A549 (cell line): Measurements from ENCODE around the gene GAP43. TPM values are rescaled to one million over a fixed set of nuclear protein-coding genes. Genes with fewer than 3 reads are reported as not detected.
A peak's percentile ranks its signal among the peaks of the same experiment; 100 is the strongest.

Experiments used
- ATAC-seq, 2 experiments: fragments of 200-7000 bp in 1 of 2; fragments of >200 bp in 1 of 2; cut with Nextera tagmentation in 1 of 2; cut with Tn5 transposase in 1 of 2; 3 replicates each; pipeline versions ENCODE4 v1.8.0 to v1.9.1; 2018 to 2020; ENCODE audit warnings: mild to moderate bottlenecking in 1 of 2, moderate library complexity in 1 of 2
- CTCF ChIA-PET: fragments of 300-600 bp; sonication (Branson Sonifier 250); formaldehyde crosslinking; extraction: SDS; loops from one replicate; lab custom pipeline; 2021; ENCODE audit warnings: antibody characterized with exemption, inconsistent platforms; lab: Yijun Ruan, JAX
- POLR2A ChIA-PET: fragments of 350-600 bp; formaldehyde crosslinking; extraction: SDS; loops from one replicate; lab custom pipeline; 2021; ENCODE audit warnings: antibody characterized with exemption, inconsistent platforms; lab: Yijun Ruan, JAX
- DNase-seq, 2 experiments: peaks; one replicate each; pipeline versions ENCODE4 v3.0.0 to v3.0.0-alpha.2; 2011 to 2016; ENCODE audit warnings: low read depth in 1 of 2, low spot score in 1 of 2
- FAIRE-seq: peaks from 2 replicates; lab custom pipeline; 2011; peaks lifted over from hg19 to GRCh38; lab: Jason Lieb, UNC
- H3K27ac ChIP-seq, 2 experiments: fragments of >200 bp; sonication (Bioruptor Twin); formaldehyde crosslinking; 3 replicates each; pipeline ENCODE4 v1.5.1; 2016 to 2017
- H3K4me1 ChIP-seq: fragments of >200 bp; sonication (Bioruptor Twin); formaldehyde crosslinking; 3 replicates; pipeline ENCODE4 v1.6.1; 2016
- H3K4me2 ChIP-seq: fragments of >200 bp; sonication (Bioruptor Twin); formaldehyde crosslinking; 3 replicates; pipeline ENCODE4 v1.6.1; 2016
- H3K4me3 ChIP-seq: fragments of >200 bp; sonication (Bioruptor Twin); formaldehyde crosslinking; 3 replicates; pipeline ENCODE4 v1.5.1; 2016
- H3K9me3 ChIP-seq: fragments of >200 bp; sonication (Bioruptor Twin); formaldehyde crosslinking; 3 replicates; pipeline ENCODE4 v1.6.1; 2016
- BHLHE40 ChIP-seq: IDR thresholded peaks from 2 replicates; pipeline ENCODE4 v1.6.1; 2012; ENCODE audit warnings: low read depth, low read length, inconsistent platforms
- CBX8 ChIP-seq: fragments of 200-600 bp; sonication (generic); IDR thresholded peaks from 2 replicates; pipeline ENCODE4 v1.6.1; 2016
- CEBPB ChIP-seq, 2 experiments: fragments of >200 bp in 1 of 2; sonication (Bioruptor Twin) in 1 of 2; formaldehyde crosslinking in 1 of 2; IDR thresholded peaks; 2 replicates each; pipeline ENCODE4 v1.6.1; 2012 to 2016
- FOXS1 ChIP-seq: fragments of 250-450 bp; sonication (Bioruptor Pico); IDR thresholded peaks from 2 replicates; pipeline ENCODE4 v1.5.0; 2020; ENCODE audit warnings: mild to moderate bottlenecking, moderate library complexity
- HES2 ChIP-seq: fragments of >200 bp; sonication (Bioruptor Twin); formaldehyde crosslinking; IDR thresholded peaks from 2 replicates; pipeline ENCODE4 v1.6.1; 2016
- JUN ChIP-seq, 2 experiments: fragments of >200 bp; sonication (Bioruptor Twin); formaldehyde crosslinking; IDR thresholded peaks; 2 replicates in 1 of 2; 3 replicates in 1 of 2; pipeline ENCODE4 v1.6.1; 2016 to 2017
- JUNB ChIP-seq: fragments of >200 bp; sonication (Bioruptor Twin); formaldehyde crosslinking; IDR thresholded peaks from 2 replicates; pipeline ENCODE4 v1.6.1; 2016
- KDM5A ChIP-seq: fragments of 200-600 bp; sonication (generic); IDR thresholded peaks from 2 replicates; pipeline ENCODE4 v1.6.1; 2016; ENCODE audit warnings: antibody characterized with exemption, mild to moderate bottlenecking
- MAFK ChIP-seq: fragments of 450-650 bp; IDR thresholded peaks from 2 replicates; pipeline ENCODE4 v1.6.1; 2014; ENCODE audit not compliant: partially characterized antibody
- MYC ChIP-seq: IDR thresholded peaks from 2 replicates; pipeline ENCODE4 v1.6.1; 2012; ENCODE audit warnings: mild to moderate bottlenecking, inconsistent platforms, low read length, improper control_type of control experiment, borderline replicate concordance
- NFE2L2 ChIP-seq: fragments of 150-350 bp; conservative IDR thresholded peaks from 2 replicates; pipeline ENCODE4 v1.6.1; 2014; ENCODE audit warnings: low read length
- NPAS2 ChIP-seq: fragments of 250-450 bp; sonication (Bioruptor Pico); IDR thresholded peaks from 2 replicates; pipeline ENCODE4 v1.8.0; 2022; ENCODE audit warnings: mild to moderate bottlenecking, moderate library complexity, borderline replicate concordance
- PHF8 ChIP-seq: fragments of 200-600 bp; sonication (generic); IDR thresholded peaks from 2 replicates; pipeline ENCODE4 v1.6.1; 2016; ENCODE audit warnings: low read depth, mild to moderate bottlenecking, antibody characterized with exemption, moderate library complexity, borderline replicate concordance
- POLR2A ChIP-seq: IDR thresholded peaks from 2 replicates; pipeline ENCODE4 v1.6.1; 2012; ENCODE audit warnings: mild to moderate bottlenecking, low read length
- RARB ChIP-seq: fragments of 250-450 bp; sonication (Bioruptor Pico); IDR thresholded peaks from 2 replicates; pipeline ENCODE4 v1.8.0; 2021; ENCODE audit warnings: mild to moderate bottlenecking, moderate library complexity
- ZFP36 ChIP-seq: fragments of 450-650 bp; IDR thresholded peaks from 2 replicates; pipeline ENCODE4 v1.6.1; 2014; ENCODE audit warnings: borderline replicate concordance; ENCODE audit not compliant: partially characterized antibody
- WGBS: methylation state at CpG from one replicate; pipeline ENCODE4 v1.1.6; 2017; ENCODE audit errors: missing lambda C conversion rate; 5-methylcytosine and 5-hydroxymethylcytosine counted together
- polyA plus RNA-seq, 4 experiments: library from polyadenylated mRNA; depleted of rRNA in 3 of 4; stranded (reverse); fragments of >200 nt; fragmentation: RNase III in 1 of 4; extraction: RNeasy Plus Mini Kit Qiagen cat#74134 plus additional on column Dnase treatment in 1 of 4; gene quantifications; 2 replicates in 3 of 4; 3 replicates in 1 of 4; pipeline ENCODE4 v1.2.3, GENCODE V29; 2011 to 2017
- TF ChIP-seq, protein P1 (sequence below): fragments of 250-450 bp; sonication (Bioruptor Pico); IDR thresholded peaks from 2 replicates; pipeline ENCODE4 v1.5.0; 2020; ENCODE audit warnings: low read depth, mild to moderate bottlenecking, moderate library complexity
- TF ChIP-seq, protein P2 (sequence below): IDR thresholded peaks from 2 replicates; pipeline ENCODE4 v1.6.1; 2012

GAP43 gene
- polyA plus RNA-seq, 2 of the 4 experiments (the other 2 are of a cell fraction) = not detected

DNA sequence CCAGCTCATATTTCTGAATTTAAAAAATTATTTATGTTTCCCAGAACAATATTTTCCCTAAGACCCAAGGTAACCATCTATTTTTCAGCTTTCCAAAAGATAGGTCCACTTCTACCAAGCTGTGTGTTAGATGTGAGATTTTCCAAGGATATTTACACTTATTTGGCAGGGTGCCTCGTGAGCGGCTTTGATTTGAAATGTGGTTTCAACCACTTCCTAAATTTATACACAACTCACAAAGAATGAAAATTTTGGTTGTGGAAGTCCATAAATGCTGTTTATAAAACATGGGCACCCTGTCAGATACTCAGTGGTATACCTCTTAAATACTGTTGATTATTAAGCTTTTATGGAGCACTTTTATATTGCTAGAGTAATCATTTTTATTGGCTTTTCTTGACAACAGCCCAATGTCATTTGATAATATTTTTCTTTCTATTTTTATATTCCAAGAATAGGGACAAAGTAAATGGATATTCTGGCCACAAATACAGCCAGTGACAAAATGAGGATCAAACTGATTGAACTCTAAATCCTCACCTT is 57.6 kb downstream of the GAP43 start:
- H3K27ac ChIP-seq = no peak overlapping the region
- DNase-seq (no peak), FAIRE-seq (no peak), ATAC-seq (no peak)
- H3K4me3 ChIP-seq = no peak overlapping the region
- CTCF ChIA-PET = interaction anchor here (1.0 to 1.5 kb wide), 2 partner anchors 11 to 463 kb away, joined by 3 to 6 read pairs; no protein-coding TSS in a partner anchor
- H3K4me1 ChIP-seq = no peaks in the 10 kb centered on the region
- WGBS = 34% methylated on average over 2 of the region's 2 CpGs
- no peaks in the 10 kb centered on the region for H3K9me3 ChIP-seq
- TF ChIP-seq HES2 (no peak), JUNB (no peak)
- TF ChIP-seq, all 56 proteins: peak for 0
- no peak overlapping the region for H3K4me2 ChIP-seq
- POLR2A ChIA-PET = no interaction called here

DNA sequence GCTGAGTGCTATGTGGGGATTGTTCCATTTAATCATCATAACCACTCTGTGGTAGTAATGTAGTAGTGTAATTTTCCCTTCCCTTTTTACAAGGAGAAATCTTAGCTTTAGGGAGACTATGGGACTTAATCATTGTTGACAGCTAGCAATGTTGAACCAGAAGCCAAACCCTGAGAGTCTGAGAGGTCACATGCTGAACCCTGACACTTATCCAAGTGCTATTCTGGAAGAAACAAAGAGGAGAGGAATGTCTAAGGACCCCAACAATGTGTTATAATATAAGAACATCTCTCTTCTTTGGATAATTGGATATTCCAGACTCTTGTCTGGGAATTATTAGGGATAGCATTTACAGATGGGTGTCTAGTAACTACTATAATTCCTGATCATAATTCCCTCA is 58.4 kb downstream of the GAP43 start:
- POLR2A ChIA-PET = no interaction called here
- no peak overlapping the region for H3K4me2 ChIP-seq
- H3K4me1 ChIP-seq = no peaks in the 10 kb centered on the region
- TF ChIP-seq PHF8 (no peak), NFE2L2 (no peak), CBX8 (no peak), JUN (IDR thresholded peaks at IDR 0.05) (no peak), MYC (no peak)
- TF ChIP-seq, protein P1, sequence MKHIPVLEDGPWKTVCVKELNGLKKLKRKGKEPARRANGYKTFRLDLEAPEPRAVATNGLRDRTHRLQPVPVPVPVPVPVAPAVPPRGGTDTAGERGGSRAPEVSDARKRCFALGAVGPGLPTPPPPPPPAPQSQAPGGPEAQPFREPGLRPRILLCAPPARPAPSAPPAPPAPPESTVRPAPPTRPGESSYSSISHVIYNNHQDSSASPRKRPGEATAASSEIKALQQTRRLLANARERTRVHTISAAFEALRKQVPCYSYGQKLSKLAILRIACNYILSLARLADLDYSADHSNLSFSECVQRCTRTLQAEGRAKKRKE = no peak
- TF ChIP-seq, all 56 proteins: peak for 0
- ATAC-seq (no peak), FAIRE-seq (no peak), DNase-seq (no peak)
- H3K4me3 ChIP-seq = no peak overlapping the region
- no peak overlapping the region for H3K27ac ChIP-seq
- H3K9me3 ChIP-seq = no peaks in the 10 kb centered on the region
- CTCF ChIA-PET = interaction anchor here (1.0 to 1.5 kb wide), 3 partner anchors 10 to 464 kb away, joined by 3 to 6 read pairs (median 3); no protein-coding TSS in a partner anchor

DNA sequence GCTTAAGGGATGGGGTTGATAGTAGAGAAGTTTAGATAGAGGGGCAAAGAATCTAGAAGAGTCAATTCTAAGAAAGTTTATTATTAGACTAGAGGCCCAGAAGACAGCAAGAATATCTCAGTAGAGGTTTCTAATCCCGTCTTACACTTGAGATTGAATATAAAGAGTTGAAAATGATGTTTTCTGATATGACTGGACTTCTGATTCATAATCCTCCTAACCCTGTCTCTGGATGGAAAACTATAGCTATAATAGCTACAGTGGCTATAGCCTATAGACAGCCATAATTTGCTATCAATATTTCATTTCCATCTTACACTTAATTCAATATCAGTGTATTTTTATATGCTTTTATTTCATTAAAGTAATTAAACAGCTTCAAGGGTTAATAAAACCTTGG is 60.0 kb downstream of the GAP43 start:
- no peak for TF ChIP-seq MAFK
- TF ChIP-seq POLR2A = no peak
- no peak for TF ChIP-seq KDM5A
- TF ChIP-seq BHLHE40 = no peak
- no peak for TF ChIP-seq CEBPB (IDR thresholded peaks at IDR 0.05)
- TF ChIP-seq, protein P2, sequence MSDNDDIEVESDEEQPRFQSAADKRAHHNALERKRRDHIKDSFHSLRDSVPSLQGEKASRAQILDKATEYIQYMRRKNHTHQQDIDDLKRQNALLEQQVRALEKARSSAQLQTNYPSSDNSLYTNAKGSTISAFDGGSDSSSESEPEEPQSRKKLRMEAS = no peak
- no peak for TF ChIP-seq NPAS2 (CRISPR knock-in tag)
- no peak for TF ChIP-seq FOXS1 (CRISPR knock-in tag)
- no peak for TF ChIP-seq JUNB
- TF ChIP-seq CBX8 = no peak
- no peak for TF ChIP-seq NFE2L2
- ChIA-PET CTCF (interaction anchor here (0.8 to 1.3 kb wide), 2 partner anchors 10 to 132 kb away, joined by 3 read pairs; no protein-coding TSS in a partner anchor), POLR2A (no interaction called here)
- FAIRE-seq (no peak), DNase-seq (no peak), ATAC-seq (no peak)
- H3K4me3 ChIP-seq = no peak overlapping the region
- no peak overlapping the region for H3K27ac ChIP-seq
- H3K4me2 ChIP-seq = no peak overlapping the region
- no peaks in the 10 kb centered on the region for H3K9me3 ChIP-seq
- H3K4me1 ChIP-seq = no peaks in the 10 kb centered on the region
- WGBS = 19% methylated on average over 1 of the region's 1 CpG

DNA sequence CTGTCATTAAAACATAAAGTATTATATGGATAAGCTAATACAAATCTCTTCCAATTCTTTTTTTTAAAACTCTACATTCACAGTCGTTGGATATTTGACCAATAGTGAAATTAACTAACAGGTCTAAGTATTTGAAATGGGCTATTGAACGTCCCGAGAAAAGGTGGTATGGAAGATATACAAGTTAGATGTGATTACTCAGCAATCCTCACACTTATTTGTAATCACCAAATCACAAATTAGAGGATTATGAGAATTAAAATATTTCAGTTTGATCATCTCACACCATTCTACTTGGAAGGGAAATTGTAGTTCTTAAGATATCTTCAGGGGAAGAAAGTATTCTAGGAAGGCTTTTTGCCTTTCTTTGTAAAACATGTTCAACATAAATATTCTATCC is 60.5 kb downstream of the GAP43 start:
- CTCF ChIA-PET = interaction anchor here (0.8 to 1.3 kb wide), 2 partner anchors 9 to 131 kb away, joined by 3 read pairs; no protein-coding TSS in a partner anchor
- FAIRE-seq = no peak
- POLR2A ChIA-PET = no interaction called here

GRCh38 chr3:115685097-115685496 is 61.8 kb downstream of the GAP43 start:
- Histone ChIP-seq H3K27ac (no peak overlapping the region), H3K4me1 (no peaks in the 10 kb centered on the region), H3K4me3 (no peak overlapping the region), H3K4me2 (no peak overlapping the region), H3K9me3 (no peaks in the 10 kb centered on the region)
- FAIRE-seq = no peak
- TF ChIP-seq BHLHE40 (no peak), POLR2A (no peak), ZFP36 (no peak)
- DNase-seq = no peak
- ChIA-PET POLR2A (no interaction called here), CTCF (interaction anchor here (0.6 to 2.0 kb wide), 3 partner anchors 13 to 594 kb away, joined by 3 to 7 read pairs (median 3); no protein-coding TSS in a partner anchor)
- ATAC-seq = no peak

More for the DNA sequence above, 60.5 kb downstream of the GAP43 start:
- Histone ChIP-seq H3K9me3 (no peaks in the 10 kb centered on the region), H3K27ac (no peak overlapping the region), H3K4me3 (no peak overlapping the region), H3K4me2 (no peak overlapping the region), H3K4me1 (no peaks in the 10 kb centered on the region)
- TF ChIP-seq MAFK (peak; percentile 81), RARB (CRISPR knock-in tag) (no peak)
- WGBS = 61% methylated on average over 3 of the region's 3 CpGs
- DNase-seq (no peak), ATAC-seq (no peak)
